ENCODE measurements around the gene SLC5A10.

SLC5A10 gene

GRCh38 chr17:18963126-18964017 lies 11.4 kb downstream of the SLC5A10 start:
- DNase-seq (ENCODE audit: low read depth in 2 of 3, low spot score in 1 of 3), result no peak

GRCh38 chr17:18964018-18964351 lies 12.0 kb downstream of the SLC5A10 start:
- no peak for DNase-seq (ENCODE audit: low read depth in 2 of 3, low spot score in 1 of 3)

GRCh38 chr17:18964550-18964949 lies 12.6 kb downstream of the SLC5A10 start:
- no peak for DNase-seq (ENCODE audit: low read depth in 2 of 3, low spot score in 1 of 3)

GRCh38 chr17:18965530-18966236 lies 13.7 kb downstream of the SLC5A10 start:
- DNase-seq (ENCODE audit: low read depth in 2 of 3, low spot score in 1 of 3), result no peak

- no peak for DNase-seq (ENCODE audit: low read depth in 2 of 3, low spot score in 1 of 3)
These were observed 15.1 kb downstream of the SLC5A10 start for GRCh38 chr17:18966831-18967624.

- no peak for DNase-seq (ENCODE audit: low read depth in 2 of 3, low spot score in 1 of 3)
These were observed 16.0 kb downstream of the SLC5A10 start for GRCh38 chr17:18967916-18968315.

GRCh38 chr17:18968345-18968744 lies 16.4 kb downstream of the SLC5A10 start:
- DNase-seq (ENCODE audit: low read depth in 2 of 3, low spot score in 1 of 3), result no peak

GRCh38 chr17:18968945-18969887 lies 17.3 kb downstream of the SLC5A10 start:
- DNase-seq (ENCODE audit: low read depth in 2 of 3, low spot score in 1 of 3), result no peak

- DNase-seq (ENCODE audit: low read depth in 2 of 3, low spot score in 1 of 3), result no peak
These were observed 18.9 kb downstream of the SLC5A10 start for GRCh38 chr17:18970582-18971480.

GRCh38 chr17:18971801-18972200 lies 19.8 kb downstream of the SLC5A10 start:
- DNase-seq (ENCODE audit: low read depth in 2 of 3, low spot score in 1 of 3), result no peak

- peak in 2 of 3 donors; percentile 20 to 42 for DNase-seq (ENCODE audit: low read depth in 2 of 3, low spot score in 1 of 3)
These were observed 22.6 kb downstream of the SLC5A10 start for GRCh38 chr17:18974407-18975149.

GRCh38 chr17:18975597-18975996 lies 23.6 kb downstream of the SLC5A10 start:
- no peak for DNase-seq (ENCODE audit: low read depth in 2 of 3, low spot score in 1 of 3)

- DNase-seq (ENCODE audit: low read depth in 2 of 3, low spot score in 1 of 3), result no peak
These were observed 24.2 kb downstream of the SLC5A10 start for GRCh38 chr17:18976201-18976600.

- DNase-seq (ENCODE audit: low read depth in 2 of 3, low spot score in 1 of 3), result no peak
These were observed 25.1 kb downstream of the SLC5A10 start for GRCh38 chr17:18977021-18977420.

- DNase-seq (ENCODE audit: low read depth in 2 of 3, low spot score in 1 of 3), result no peak
These were observed 25.7 kb downstream of the SLC5A10 start for GRCh38 chr17:18977646-18978045.

GRCh38 chr17:18978050-18978449 lies 26.1 kb downstream of the SLC5A10 start:
- DNase-seq (ENCODE audit: low read depth in 2 of 3, low spot score in 1 of 3), result no peak

GRCh38 chr17:18978655-18979054 lies 26.7 kb downstream of the SLC5A10 start:
- DNase-seq (ENCODE audit: low read depth in 2 of 3, low spot score in 1 of 3), result no peak

GRCh38 chr17:18980682-18981334 lies 28.8 kb downstream of the SLC5A10 start:
- DNase-seq (ENCODE audit: low read depth in 2 of 3, low spot score in 1 of 3), result no peak

GRCh38 chr17:18981335-18981641 lies 29.3 kb downstream of the SLC5A10 start:
- no peak for DNase-seq (ENCODE audit: low read depth in 2 of 3, low spot score in 1 of 3)
